GM18868 (cell line): ENCODE measurements around the gene IL37.
A peak's percentile ranks its signal among the peaks of the same experiment; 100 is the strongest.

Experiments
- ATAC-seq: cut with Tn5 transposase; IDR thresholded peaks from one replicate; pipeline ENCODE4 v1.9.1; 2021; ENCODE audit warnings: mild to moderate bottlenecking, moderate library complexity; ENCODE audit not compliant: unreplicated experiment

Gene IL37

DNA sequence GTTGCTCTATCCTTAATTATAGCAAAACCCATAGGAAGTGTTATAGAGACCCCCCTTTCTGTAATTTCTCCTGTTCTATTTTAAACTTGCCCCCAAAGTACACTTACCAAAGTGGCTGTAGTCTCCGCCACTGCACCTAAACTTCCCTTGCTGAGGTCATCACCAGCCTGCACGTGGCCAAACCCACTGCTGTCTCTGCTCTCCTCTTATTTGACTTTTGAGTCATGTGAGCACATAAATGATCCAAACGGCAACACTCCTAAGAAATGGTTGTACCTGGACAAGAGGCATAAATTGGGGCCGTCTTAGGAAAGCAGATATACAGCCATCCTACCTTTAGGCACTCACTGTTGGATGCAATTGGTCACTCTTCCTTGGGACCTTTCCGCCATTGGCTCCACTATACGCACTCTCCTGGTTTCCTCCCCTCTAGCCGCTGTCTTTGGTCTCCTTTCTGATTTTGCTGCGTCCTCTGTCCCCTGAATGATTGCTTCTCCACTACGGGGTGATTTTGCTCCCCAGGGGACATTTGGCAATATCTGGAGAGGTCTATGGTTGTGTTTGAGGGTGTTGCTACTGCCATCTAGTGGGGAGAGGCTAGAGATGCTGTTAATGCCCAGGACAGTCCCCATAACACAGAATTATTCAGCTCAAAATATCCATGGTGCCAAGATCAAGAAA, 47.6 kb downstream of the IL37 start:
- ATAC-seq, result peak; percentile 69

DNA sequence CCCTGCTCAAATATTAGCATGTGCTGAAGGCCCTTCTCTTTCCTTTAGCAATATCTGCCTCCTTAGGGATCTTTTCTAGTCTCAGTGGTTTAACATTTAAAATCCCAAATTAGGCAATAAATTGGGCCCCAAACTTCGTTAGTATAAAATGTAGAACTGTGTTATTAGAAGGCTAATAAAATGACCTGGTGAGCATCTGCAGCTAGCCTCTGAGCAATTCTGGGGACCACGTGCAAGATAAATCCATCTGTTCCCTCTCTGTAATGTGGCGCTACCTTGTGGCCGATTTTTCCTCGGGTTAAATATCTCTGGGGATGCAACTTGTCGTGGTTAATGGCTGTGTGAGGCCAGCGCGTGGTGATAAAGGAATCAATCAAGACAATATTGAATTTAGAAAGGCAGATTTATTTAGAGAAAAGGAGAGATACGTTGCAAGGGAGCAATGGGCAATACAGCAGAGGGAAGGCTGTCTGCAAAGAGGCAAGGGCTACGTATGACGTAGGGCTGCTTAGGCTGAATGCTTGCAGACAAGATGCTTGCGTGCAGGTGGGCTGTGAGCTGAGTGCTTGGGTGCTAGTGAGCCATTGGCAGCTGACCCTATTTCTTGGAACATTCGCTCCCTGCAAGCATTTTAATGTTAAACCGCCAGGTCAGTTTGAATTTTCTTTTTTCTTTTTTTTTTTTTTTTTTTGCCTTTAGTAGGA, 48.3 kb downstream of the IL37 start:
- no peak for ATAC-seq

DNA sequence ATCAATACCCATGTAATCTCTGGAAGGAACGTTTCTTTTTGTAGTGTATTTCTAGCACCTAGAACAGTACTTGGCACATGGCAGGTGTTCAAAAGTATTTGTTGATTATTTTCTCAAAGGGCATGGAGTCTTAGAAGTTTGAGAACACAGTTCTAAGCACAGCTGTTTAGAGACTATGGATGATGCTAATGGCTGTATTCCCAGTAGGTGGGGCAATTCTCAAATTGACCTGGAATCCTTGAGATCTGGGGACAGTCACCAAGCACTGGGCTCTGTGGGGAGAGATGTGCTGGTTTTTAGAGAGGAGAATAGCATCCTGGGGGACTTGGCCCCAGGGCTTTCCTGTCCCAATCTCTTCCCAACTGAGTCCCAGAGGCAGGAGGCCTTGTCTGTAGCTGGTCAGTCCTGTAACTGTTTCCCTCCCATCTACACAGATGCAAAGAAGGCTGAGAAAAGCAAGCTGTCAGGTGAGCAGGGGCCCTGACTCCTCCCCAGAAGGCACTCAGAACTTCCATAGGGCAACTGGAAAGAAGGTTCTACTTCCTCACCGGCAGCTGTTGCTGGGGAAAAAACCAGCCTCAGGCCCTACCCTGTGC, 49.4 kb downstream of the IL37 start:
- ATAC-seq, result no peak

DNA sequence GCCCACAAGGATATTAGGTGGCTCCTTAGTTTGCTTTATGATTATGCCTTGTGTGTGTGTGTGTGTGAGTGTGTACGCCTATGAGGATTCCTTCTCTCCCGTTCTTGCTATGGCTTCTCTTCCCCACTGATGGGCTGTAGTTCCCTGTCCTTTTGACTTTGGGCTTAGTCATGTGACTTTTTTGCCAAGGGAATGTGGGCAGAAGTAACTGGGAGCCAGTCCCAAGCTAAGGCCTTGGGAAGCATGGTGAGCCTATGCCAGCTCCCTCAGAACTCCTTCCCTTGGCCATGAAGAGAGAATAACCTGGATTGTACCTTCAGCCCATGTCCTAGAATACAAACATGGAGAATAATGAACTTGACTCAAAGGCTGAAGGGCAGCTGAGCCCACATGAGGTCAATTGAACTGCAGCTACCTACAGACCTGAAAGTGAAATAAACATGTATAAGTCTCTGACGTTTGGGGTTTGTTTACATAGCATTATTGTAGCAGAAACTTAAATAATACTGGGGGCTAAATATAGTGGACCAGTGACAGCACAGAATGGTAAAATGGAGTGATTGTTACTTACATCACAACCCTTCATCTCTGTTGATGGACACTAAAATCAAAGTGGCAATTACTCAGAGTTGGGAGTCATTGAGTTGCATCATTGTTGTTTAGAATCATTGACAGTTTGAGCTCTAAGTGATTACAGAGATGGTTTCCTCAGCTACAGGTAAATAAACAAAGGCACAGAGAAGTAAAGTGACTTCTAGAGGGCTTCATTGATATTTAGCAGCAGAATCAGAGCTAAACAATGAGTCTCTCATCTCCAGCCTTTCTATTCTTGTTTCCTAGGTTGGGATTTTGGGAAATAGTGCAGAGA, 51.6 kb downstream of the IL37 start:
- peak; percentile 49 for ATAC-seq

DNA sequence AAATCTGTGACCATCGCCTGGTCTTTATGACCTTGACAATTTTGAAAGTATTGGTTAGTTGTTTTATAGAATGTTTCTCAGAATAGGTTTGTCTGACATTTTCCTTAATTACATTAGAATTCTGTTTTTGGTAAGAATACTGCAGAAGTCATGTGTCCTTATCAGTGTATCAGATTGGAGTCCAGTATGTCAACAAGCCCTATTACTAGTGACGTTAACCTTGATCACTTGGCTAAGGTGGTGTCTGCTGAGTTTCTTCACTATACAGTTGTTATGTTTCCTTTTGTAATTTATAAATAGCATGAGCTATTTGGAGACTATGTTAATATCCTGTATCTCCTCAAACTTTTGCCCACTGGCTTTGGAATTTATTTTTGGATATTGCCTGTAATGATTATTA, 56.1 kb downstream of the IL37 start:
- no peak for ATAC-seq
